LNCaP clone FGC (cell line): ENCODE results near the gene GALNT7.

ENCODE experiments used
- DNase-seq: peaks from one replicate; pipeline ENCODE4 v3.0.0-alpha.2; 2011; ENCODE audit warnings: low read depth
- H3K4me3 ChIP-seq: 2 replicates; pipeline ENCODE4 v1.5.1; 2011; ENCODE audit warnings: mild to moderate bottlenecking, low read depth, low read length, control low read depth
- CTCF ChIP-seq: IDR thresholded peaks from 2 replicates; pipeline ENCODE4 v1.5.1; 2012; ENCODE audit warnings: mild to moderate bottlenecking; ENCODE audit not compliant: control insufficient read depth, insufficient read depth; ENCODE audit errors: extremely low read depth

Gene GALNT7

GRCh38 chr4:173236301-173236700 lies 67.7 kb downstream of the GALNT7 start:
- DNase-seq = no peak
- TF ChIP-seq CTCF = no peak
- no peak overlapping the region for H3K4me3 ChIP-seq

GRCh38 chr4:173237152-173237551 lies 68.5 kb downstream of the GALNT7 start:
- TF ChIP-seq CTCF = no peak
- DNase-seq = no peak
- no peak overlapping the region for H3K4me3 ChIP-seq

- no peak for DNase-seq
- TF ChIP-seq CTCF = no peak
- H3K4me3 ChIP-seq = no peak overlapping the region
Measured at GRCh38 chr4:173237762-173238161, 69.2 kb downstream of the GALNT7 start.

GRCh38 chr4:173240696-173241095 lies 72.1 kb downstream of the GALNT7 start:
- TF ChIP-seq CTCF = no peak
- no peak for DNase-seq
- no peak overlapping the region for H3K4me3 ChIP-seq

GRCh38 chr4:173242466-173243250 lies 74.0 kb downstream of the GALNT7 start:
- H3K4me3 ChIP-seq = no peak overlapping the region
- TF ChIP-seq CTCF = no peak
- DNase-seq = no peak

GRCh38 chr4:173243321-173243720 lies 74.7 kb downstream of the GALNT7 start:
- TF ChIP-seq CTCF = no peak
- H3K4me3 ChIP-seq = no peak overlapping the region
- no peak for DNase-seq
